SK-N-SH (cell line): ENCODE data around the gene LRCH4. TPM values are rescaled to one million over a fixed set of nuclear protein-coding genes. Genes with fewer than 3 reads are reported as not detected.
A peak's percentile ranks its signal among the peaks of the same experiment; 100 is the strongest.
"Not testable (repeated sequence)": the region's sequence is repeated elsewhere in the genome, so short reads cannot be mapped to it uniquely, and the experiment has no call there.

Source experiments
- CTCF ChIA-PET: fragments of 300-600, 350-600 bp; formaldehyde crosslinking; extraction: SDS; loops from one replicate; lab custom pipeline; 2021; lab: Yijun Ruan, JAX
- POLR2A ChIA-PET: fragments of 350-600 bp; sonication (Branson Sonifier 250); formaldehyde crosslinking; extraction: SDS; loops from one replicate; lab custom pipeline; 2020; ENCODE audit warnings: antibody characterized with exemption, inconsistent platforms; lab: Yijun Ruan, JAX
- DNase-seq: peaks from one replicate; pipeline ENCODE4 v3.0.0; 2012
- H2AFZ ChIP-seq: fragments of 200-600 bp; sonication (generic); 2 replicates; pipeline ENCODE4 v1.8.1; 2016; ENCODE audit warnings: antibody characterized with exemption, mild to moderate bottlenecking, low read depth
- H3F3A ChIP-seq: fragments of 200-600 bp; sonication (generic); replicated peaks from 2 replicates; pipeline ENCODE3; 2016; ENCODE audit warnings: antibody characterized with exemption, mild to moderate bottlenecking; ENCODE audit not compliant: insufficient read depth
- H3K27ac ChIP-seq, 2 experiments: fragments of 200-500 bp in 1 of 2; fragments of 200-600 bp in 1 of 2; sonication (Bioruptor generic) in 1 of 2; sonication (generic), shearing (Covaris generic) in 1 of 2; 2 replicates each; pipeline versions ENCODE4 v1.5.1 to v1.6.1; 2014 to 2016; ENCODE audit warnings: low read depth in 2 of 2, inconsistent platforms in 1 of 2, low read length in 1 of 2, mild to moderate bottlenecking in 1 of 2, mixed read lengths in 1 of 2
- H3K27me3 ChIP-seq: fragments of 200-600 bp; sonication (generic), shearing (Covaris generic); 2 replicates; pipeline ENCODE4 v1.6.1; 2016; ENCODE audit warnings: mixed run types; ENCODE audit not compliant: insufficient read depth
- H3K36me3 ChIP-seq, 2 experiments: fragments of 200-500 bp in 1 of 2; fragments of 200-600 bp in 1 of 2; sonication (Bioruptor generic) in 1 of 2; sonication (generic) in 1 of 2; replicated peaks in 1 of 2; 2 replicates each; pipeline versions ENCODE3 to v1.5.1; 2014 to 2016; ENCODE audit warnings: low read length in 1 of 2, mild to moderate bottlenecking in 1 of 2; ENCODE audit not compliant: insufficient read depth in 2 of 2, control insufficient read depth in 1 of 2
- H3K4me1 ChIP-seq, 2 experiments: fragments of 200-500 bp in 1 of 2; fragments of 200-600 bp in 1 of 2; sonication (Bioruptor generic) in 1 of 2; sonication (generic), shearing (Covaris generic) in 1 of 2; 2 replicates each; pipeline versions ENCODE4 v1.5.1 to v1.6.1; 2014 to 2016; ENCODE audit warnings: low read depth in 1 of 2, low read length in 1 of 2, mixed run types in 1 of 2; ENCODE audit not compliant: insufficient read depth in 2 of 2, control insufficient read depth in 1 of 2
- H3K4me2 ChIP-seq: fragments of 200-600 bp; sonication (generic), shearing (Covaris generic); 2 replicates; pipeline ENCODE4 v1.6.1; 2017; ENCODE audit warnings: mixed run types
- H3K4me3 ChIP-seq, 2 experiments: fragments of 200-500 bp in 1 of 2; fragments of 200-600 bp in 1 of 2; sonication (Bioruptor generic) in 1 of 2; sonication (generic), shearing (Covaris generic) in 1 of 2; 2 replicates each; pipeline versions ENCODE4 v1.5.1 to v1.8.1; 2014 to 2016; ENCODE audit warnings: low read depth in 2 of 2, inconsistent platforms in 1 of 2, low read length in 1 of 2, mild to moderate bottlenecking in 1 of 2, mixed read lengths in 1 of 2, moderate library complexity in 1 of 2
- H3K79me2 ChIP-seq: fragments of 200-600 bp; sonication (generic); 2 replicates; pipeline ENCODE4 v1.8.1; 2017; ENCODE audit warnings: mild to moderate bottlenecking; ENCODE audit not compliant: insufficient read depth
- H3K9ac ChIP-seq: fragments of 200-600 bp; sonication (generic); 2 replicates; pipeline ENCODE4 v1.6.1; 2017; ENCODE audit warnings: mixed run types
- H3K9me2 ChIP-seq: fragments of 200-600 bp; sonication (generic); 2 replicates; pipeline ENCODE4 v1.6.1; 2017; ENCODE audit warnings: mixed run types
- H3K9me3 ChIP-seq: fragments of 200-600 bp; sonication (generic); 2 replicates; pipeline ENCODE4 v1.6.1; 2017; ENCODE audit warnings: mixed run types, mild to moderate bottlenecking, moderate library complexity
- H4K20me1 ChIP-seq: fragments of 200-600 bp; sonication (generic); 2 replicates; pipeline ENCODE4 v1.6.1; 2017; ENCODE audit warnings: mild to moderate bottlenecking, mixed run types; ENCODE audit not compliant: insufficient read depth
- ELF1 ChIP-seq: IDR thresholded peaks from 2 replicates; pipeline ENCODE4 v1.4.0; 2012
- GABPA ChIP-seq: IDR thresholded peaks from 2 replicates; pipeline ENCODE4 v1.4.0; 2012; ENCODE audit warnings: low read depth, mild to moderate bottlenecking
- IRF3 ChIP-seq: fragments of 150-350 bp; IDR thresholded peaks from 2 replicates; pipeline ENCODE4 v1.6.1; 2016; ENCODE audit warnings: mild to moderate bottlenecking, low read depth, low read length
- JUND ChIP-seq: IDR thresholded peaks from 2 replicates; pipeline ENCODE4 v1.4.0; 2012
- MAX ChIP-seq: IDR thresholded peaks from 2 replicates; pipeline ENCODE4 v1.4.0; 2012; ENCODE audit warnings: low read depth
- PBX3 ChIP-seq: IDR thresholded peaks from 2 replicates; pipeline ENCODE4; 2012
- RAD21 ChIP-seq: IDR thresholded peaks from 2 replicates; pipeline ENCODE4 v1.6.1; 2012; ENCODE audit warnings: mild to moderate bottlenecking, low read length
- RFX5 ChIP-seq: IDR thresholded peaks from 2 replicates; pipeline ENCODE4 v1.6.1; 2012; ENCODE audit warnings: mild to moderate bottlenecking, improper control_type of control experiment, low read length
- RXRA ChIP-seq: IDR thresholded peaks from 2 replicates; pipeline ENCODE4 v1.4.0; 2012; ENCODE audit warnings: low read depth, mild to moderate bottlenecking, borderline replicate concordance
- SIN3A ChIP-seq: IDR thresholded peaks from 2 replicates; pipeline ENCODE4 v1.6.1; 2012; ENCODE audit warnings: low read depth, mild to moderate bottlenecking, low read length, moderate library complexity, borderline replicate concordance
- SMC3 ChIP-seq: IDR thresholded peaks from 2 replicates; pipeline ENCODE4 v1.6.1; 2012; ENCODE audit warnings: low read depth, low read length, improper control_type of control experiment
- TEAD4 ChIP-seq: IDR thresholded peaks from 2 replicates; pipeline ENCODE4 v1.4.0; 2012; ENCODE audit warnings: mild to moderate bottlenecking, borderline replicate concordance; ENCODE audit not compliant: insufficient read depth
- WGBS: methylation state at CpG from one replicate; pipeline ENCODE4 v1.1.6; 2017; ENCODE audit warnings: low lambda C conversion rate; 5-methylcytosine and 5-hydroxymethylcytosine counted together
- polyA plus RNA-seq, 3 experiments: library from polyadenylated mRNA; depleted of rRNA; stranded (reverse); fragments of >200 nt; gene quantifications; 2 replicates each; pipeline ENCODE4 v1.2.3, GENCODE V29; 2012

The LRCH4 gene
- polyA plus RNA-seq, 1 of the 3 experiments (the other 2 are of a cell fraction) = 29.8 TPM

DNA sequence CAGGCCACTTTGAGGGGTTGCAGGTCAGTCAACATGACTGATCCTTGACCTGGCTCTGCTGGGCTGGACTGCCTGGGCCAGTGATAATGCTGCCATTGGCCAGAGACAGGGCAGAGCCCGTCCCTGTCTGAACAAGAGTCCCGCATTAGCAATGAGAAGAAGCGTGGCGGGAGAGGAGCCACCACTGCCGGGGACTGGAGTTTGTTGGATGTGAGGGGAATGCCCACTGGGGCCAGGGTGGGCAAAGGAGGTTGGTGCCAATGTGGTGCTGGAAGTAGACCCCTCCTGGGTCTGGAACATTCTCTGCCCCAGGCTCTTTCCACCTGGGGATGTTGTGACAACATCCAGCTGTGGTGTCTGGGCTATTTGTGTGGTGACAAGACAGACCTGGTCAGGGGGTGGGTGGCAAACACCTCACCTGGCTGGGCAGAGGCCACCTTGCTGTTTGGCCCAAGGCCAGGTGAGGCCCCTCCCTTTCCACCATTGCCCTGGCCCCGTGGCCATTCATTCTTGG, 19.9 kb downstream of the LRCH4 start:
- Histone ChIP-seq H3K27ac (no peak overlapping the region), H3K79me2 (no peaks in the 10 kb centered on the region), H4K20me1 (no peaks in the 10 kb centered on the region), H3K9ac (no peak overlapping the region), H3K36me3 (peaks cover 0 to 3% of the 10 kb centered on the region in 2 experiments), H3K9me2 (no peaks in the 10 kb centered on the region), H3K4me2 (no peak overlapping the region), H3K4me1 (peaks cover 0 to 43% of the 10 kb centered on the region in 2 experiments; a peak in 1 of 4 replicates), H3K9me3 (no peaks in the 10 kb centered on the region), H3K4me3 (no peak overlapping the region), H3K27me3 (no peaks in the 10 kb centered on the region), H3F3A (peaks cover 9% of the 10 kb centered on the region), H2AFZ (no peak overlapping the region)
- TF ChIP-seq JUND = no peak
- TF ChIP-seq TEAD4 = no peak
- CTCF ChIA-PET = interaction anchor here (0.6 to 16.6 kb wide), 18 partner anchors 12 to 159 kb away, joined by 3 to 398 read pairs (median 30); partner anchors contain the start of genes AGFG2, FBXO24, GIGYF1 and LRCH4
- WGBS = 92% methylated on average over 6 of the region's 6 CpGs
- peak; percentile 28 for DNase-seq
- POLR2A ChIA-PET = interaction anchor here (0.5 to 1.8 kb wide), 2 partner anchors 37 to 43 kb away, joined by 5 read pairs; no protein-coding TSS in a partner anchor

- ChIA-PET POLR2A (interaction anchor here (0.5 to 1.8 kb wide), 2 partner anchors 38 to 43 kb away, joined by 5 read pairs; no protein-coding TSS in a partner anchor), CTCF (interaction anchor here (0.6 to 16.6 kb wide), 24 partner anchors 9 to 159 kb away, joined by 3 to 398 read pairs (median 17); partner anchors contain the start of genes AGFG2, FBXO24, GIGYF1 and LRCH4)
- H2AFZ ChIP-seq = no peak overlapping the region
- no peak overlapping the region for H3K9ac ChIP-seq
- WGBS = 96% methylated on average over 11 of the region's 11 CpGs
- no peaks in the 10 kb centered on the region for H3K9me2 ChIP-seq
- TF ChIP-seq GABPA = no peak
- no peak for TF ChIP-seq SMC3
- TF ChIP-seq SIN3A = no peak
- no peak for TF ChIP-seq TEAD4
- no peak for TF ChIP-seq PBX3
- no peak for TF ChIP-seq RXRA
- no peak for TF ChIP-seq ELF1
- TF ChIP-seq RAD21 = no peak
- TF ChIP-seq RFX5 = no peak
- TF ChIP-seq MAX = no peak
- no peak for TF ChIP-seq IRF3
- no peaks in the 10 kb centered on the region for H3K9me3 ChIP-seq
- peak; percentile 26 for DNase-seq
- H3K79me2 ChIP-seq = no peaks in the 10 kb centered on the region
- H3K4me3 ChIP-seq = no peak overlapping the region
- peaks cover 0 to 3% of the 10 kb centered on the region in 2 experiments for H3K36me3 ChIP-seq
- H3K27ac ChIP-seq = no peak overlapping the region
- no peaks in the 10 kb centered on the region for H3K27me3 ChIP-seq
- H3K4me2 ChIP-seq = no peak overlapping the region
- no peaks in the 10 kb centered on the region for H4K20me1 ChIP-seq
- peaks cover 9% of the 10 kb centered on the region for H3F3A ChIP-seq
- peaks cover 0 to 34% of the 10 kb centered on the region in 2 experiments; a peak in 1 of 4 replicates for H3K4me1 ChIP-seq
Measured at GRCh38 chr7:100565133-100565571, 20.8 kb downstream of the LRCH4 start.

DNA sequence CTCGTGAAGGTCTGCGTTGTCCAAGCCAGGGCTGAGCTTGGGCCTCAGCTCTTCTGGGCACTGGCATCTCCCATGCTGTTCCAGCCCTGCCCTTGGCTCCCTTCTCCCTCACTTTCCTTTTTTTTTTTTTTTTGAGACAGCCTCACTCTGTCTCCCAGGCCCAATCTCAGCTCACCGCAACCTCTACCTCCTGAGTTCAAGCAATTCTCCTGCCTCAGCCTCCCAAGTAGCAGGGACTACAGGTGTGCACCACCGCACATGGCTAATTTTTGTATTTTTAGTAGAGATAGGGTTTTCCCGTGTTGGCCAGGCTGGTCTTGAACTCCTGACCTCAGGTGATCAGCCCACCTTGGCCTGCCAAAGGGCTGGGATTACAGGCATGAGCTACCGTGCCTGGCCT, 21.5 kb downstream of the LRCH4 start:
- POLR2A ChIA-PET = interaction anchor here (0.6 to 1.5 kb wide), 2 partner anchors 21 to 99 kb away, joined by 3 to 7 read pairs; no protein-coding TSS in a partner anchor

More for the DNA sequence above, 21.5 kb downstream of the LRCH4 start:
- H3K27me3 ChIP-seq, H3K36me3 ChIP-seq, H3K9ac ChIP-seq, H2AFZ ChIP-seq, H3K27ac ChIP-seq, H3K9me3 ChIP-seq, H3K4me2 ChIP-seq, DNase-seq, H4K20me1 ChIP-seq, H3K9me2 ChIP-seq, H3F3A ChIP-seq, H3K79me2 ChIP-seq, H3K4me3 ChIP-seq: not testable (repeated sequence)
- CTCF ChIA-PET = interaction anchor here (0.7 to 16.6 kb wide), 47 partner anchors 8 to 288 kb away, joined by 3 to 398 read pairs (median 5); partner anchors contain the start of genes ACTL6B, AGFG2, FBXO24 and GIGYF1
- peaks cover 0 to 26% of the 10 kb centered on the region in 2 experiments; a peak in 1 of 4 replicates for H3K4me1 ChIP-seq
- WGBS = 88% methylated on average over 6 of the region's 6 CpGs
